ENCODE measurements around the gene INVS.
"Not testable (repeated sequence)": the region's sequence is repeated elsewhere in the genome, so short reads cannot be mapped to it uniquely, and the experiment has no call there.

The INVS gene

GRCh38 chr9:100220936-100221335 is 121.9 kb downstream of the INVS start:
- DNase-seq (ENCODE audit: low read depth), result no peak
- H3K4me3 ChIP-seq (ENCODE audit: control insufficient read depth, low read depth, low read length), result no peak overlapping the region
- TF ChIP-seq CTCF (IDR thresholded peaks at IDR 0.05; ENCODE audit: control insufficient read depth, insufficient read depth, low read depth, low read length, missing control alignments), result no peak

- no peak for DNase-seq (ENCODE audit: low read depth)
Observed at GRCh38 chr9:100221538-100221937, 122.5 kb downstream of the INVS start.

GRCh38 chr9:100222674-100223073 is 123.6 kb downstream of the INVS start:
- peak; percentile 23 for DNase-seq (ENCODE audit: low read depth)

More at GRCh38 chr9:100221538-100221937, 122.5 kb downstream of the INVS start:
- no peak for TF ChIP-seq CTCF (IDR thresholded peaks at IDR 0.05; ENCODE audit: control insufficient read depth, insufficient read depth, low read depth, low read length, missing control alignments)
- H3K4me3 ChIP-seq (ENCODE audit: control insufficient read depth, low read depth, low read length), result no peak overlapping the region

DNA sequence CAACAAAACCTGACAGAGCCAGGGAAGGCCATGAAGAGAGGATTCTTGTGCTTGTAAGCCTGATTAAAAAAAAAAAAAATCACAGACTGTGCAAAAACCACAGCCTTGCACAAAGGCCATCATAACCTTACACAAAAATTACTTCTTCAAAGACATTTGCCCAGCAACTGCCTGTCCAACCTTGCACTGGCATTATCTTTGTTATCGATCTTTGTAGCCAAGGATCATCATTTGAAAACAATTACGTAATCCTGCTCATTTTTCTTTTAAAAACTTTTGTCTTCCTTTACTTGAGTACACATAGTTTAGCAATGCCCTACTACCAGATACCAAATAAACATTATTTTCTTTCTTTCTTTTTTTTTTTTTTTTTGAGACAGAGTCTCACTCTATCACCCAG is 128.6 kb downstream of the INVS start:
- TF ChIP-seq CTCF (IDR thresholded peaks at IDR 0.05; ENCODE audit: control insufficient read depth, insufficient read depth, low read depth, low read length, missing control alignments), result no peak
- no peak overlapping the region for H3K4me3 ChIP-seq (ENCODE audit: control insufficient read depth, low read depth, low read length)
- DNase-seq (ENCODE audit: low read depth), result no peak

More at GRCh38 chr9:100222674-100223073, 123.6 kb downstream of the INVS start:
- peak; percentile 45 for TF ChIP-seq CTCF (IDR thresholded peaks at IDR 0.05; ENCODE audit: control insufficient read depth, insufficient read depth, low read depth, low read length, missing control alignments)
- no peak overlapping the region for H3K4me3 ChIP-seq (ENCODE audit: control insufficient read depth, low read depth, low read length)

DNA sequence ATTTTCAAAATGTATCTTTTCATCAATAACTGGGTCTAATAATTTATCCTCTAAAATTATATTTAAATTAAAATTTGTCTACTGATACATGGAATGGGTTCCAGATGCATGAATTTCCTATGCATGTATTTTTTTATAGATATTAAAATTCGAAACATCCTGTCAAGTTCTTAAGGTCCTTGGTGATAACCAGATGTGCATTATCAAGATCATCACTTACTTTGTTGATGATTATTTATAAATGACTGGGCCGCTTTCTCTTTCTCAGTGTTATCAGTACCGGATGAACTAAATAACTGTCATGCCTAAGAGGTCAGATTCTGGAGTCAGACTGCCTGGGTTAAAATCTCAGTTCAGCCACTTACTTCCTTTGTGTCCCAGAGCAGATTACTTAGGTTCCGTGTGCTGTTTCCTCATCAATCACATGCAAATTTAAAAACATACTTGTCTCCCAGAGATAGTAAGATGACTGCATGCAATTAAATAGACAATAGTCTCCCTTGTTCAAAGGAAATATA is 129.4 kb downstream of the INVS start:
- no peak overlapping the region for H3K4me3 ChIP-seq (ENCODE audit: control insufficient read depth, low read depth, low read length)
- no peak for TF ChIP-seq CTCF (IDR thresholded peaks at IDR 0.05; ENCODE audit: control insufficient read depth, insufficient read depth, low read depth, low read length, missing control alignments)
- DNase-seq (ENCODE audit: low read depth), result no peak

DNA sequence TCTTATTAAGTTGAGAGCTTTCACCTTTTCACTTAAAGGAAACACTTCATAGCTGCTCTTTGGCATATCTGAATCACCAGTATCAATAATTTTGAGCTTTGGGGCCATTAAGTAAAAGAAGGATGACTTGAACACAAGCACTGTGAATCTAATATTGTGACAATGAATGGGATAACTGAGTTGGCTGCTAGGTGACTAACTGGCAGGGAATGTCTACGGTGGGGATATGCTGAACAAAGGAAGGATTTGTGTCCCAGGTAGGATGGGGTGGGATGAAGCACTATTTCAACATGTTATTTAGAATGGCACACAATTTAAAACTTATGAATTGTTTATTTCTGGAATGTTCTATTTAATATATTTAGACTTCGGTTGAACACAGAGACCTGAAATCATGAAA is 130.1 kb downstream of the INVS start:
- no peak for TF ChIP-seq CTCF (IDR thresholded peaks at IDR 0.05; ENCODE audit: control insufficient read depth, insufficient read depth, low read depth, low read length, missing control alignments)
- no peak for DNase-seq (ENCODE audit: low read depth)
- no peak overlapping the region for H3K4me3 ChIP-seq (ENCODE audit: control insufficient read depth, low read depth, low read length)

GRCh38 chr9:100229561-100229960 is 130.5 kb downstream of the INVS start:
- no peak for TF ChIP-seq CTCF (IDR thresholded peaks at IDR 0.05; ENCODE audit: control insufficient read depth, insufficient read depth, low read depth, low read length, missing control alignments)
- H3K4me3 ChIP-seq (ENCODE audit: control insufficient read depth, low read depth, low read length), result no peak overlapping the region
- no peak for DNase-seq (ENCODE audit: low read depth)

- H3K4me3 ChIP-seq (ENCODE audit: control insufficient read depth, low read depth, low read length); DNase-seq (ENCODE audit: low read depth): not testable (repeated sequence)
Observed at GRCh38 chr9:100236986-100237385, 137.9 kb downstream of the INVS start.
